GM12878 (cell line): Measurements from ENCODE around the gene MYOZ1.
A peak's percentile ranks its signal among the peaks of the same experiment; 100 is the strongest.

Experiments used
- CTCF ChIP-seq, 3 experiments: IDR thresholded peaks in 2 of 3; conservative IDR thresholded peaks in 1 of 3; 2 replicates each; pipeline ENCODE4 v1.5.1; 2011; ENCODE audit warnings: low read depth in 3 of 3, low read length in 3 of 3, mild to moderate bottlenecking in 3 of 3, control low read depth in 2 of 3, moderate library complexity in 2 of 3, inconsistent platforms in 1 of 3, mixed read lengths in 1 of 3; ENCODE audit not compliant: control insufficient read depth in 2 of 3, insufficient read depth in 1 of 3; ENCODE audit errors: extremely low read depth in 1 of 3
- TAF1 ChIP-seq: IDR thresholded peaks from 2 replicates; pipeline ENCODE4 v1.6.1; 2011; ENCODE audit warnings: mild to moderate bottlenecking, low read depth, low read length, borderline replicate concordance
- TF ChIP-seq, protein P1 (sequence below): IDR thresholded peaks from 2 replicates; pipeline ENCODE4 v1.6.1; 2012; ENCODE audit warnings: mild to moderate bottlenecking, low read depth, low read length

GRCh38 chr10:73653701-73654100 is 12.4 kb upstream of the MYOZ1 start:
- TF ChIP-seq CTCF (IDR thresholded peaks at IDR 0.05 in 2 of 3, conservative IDR thresholded peaks at IDR 0.05 in 1 of 3; ENCODE audit: control insufficient read depth in 2 of 3, extremely low read depth in 1 of 3, insufficient read depth in 1 of 3, low read depth in 3 of 3, low read length in 3 of 3) (peak; percentile 38 to 62 (median 47); a peak in 4 of 6 replicates), TAF1 (no peak)
- TF ChIP-seq, protein P1, sequence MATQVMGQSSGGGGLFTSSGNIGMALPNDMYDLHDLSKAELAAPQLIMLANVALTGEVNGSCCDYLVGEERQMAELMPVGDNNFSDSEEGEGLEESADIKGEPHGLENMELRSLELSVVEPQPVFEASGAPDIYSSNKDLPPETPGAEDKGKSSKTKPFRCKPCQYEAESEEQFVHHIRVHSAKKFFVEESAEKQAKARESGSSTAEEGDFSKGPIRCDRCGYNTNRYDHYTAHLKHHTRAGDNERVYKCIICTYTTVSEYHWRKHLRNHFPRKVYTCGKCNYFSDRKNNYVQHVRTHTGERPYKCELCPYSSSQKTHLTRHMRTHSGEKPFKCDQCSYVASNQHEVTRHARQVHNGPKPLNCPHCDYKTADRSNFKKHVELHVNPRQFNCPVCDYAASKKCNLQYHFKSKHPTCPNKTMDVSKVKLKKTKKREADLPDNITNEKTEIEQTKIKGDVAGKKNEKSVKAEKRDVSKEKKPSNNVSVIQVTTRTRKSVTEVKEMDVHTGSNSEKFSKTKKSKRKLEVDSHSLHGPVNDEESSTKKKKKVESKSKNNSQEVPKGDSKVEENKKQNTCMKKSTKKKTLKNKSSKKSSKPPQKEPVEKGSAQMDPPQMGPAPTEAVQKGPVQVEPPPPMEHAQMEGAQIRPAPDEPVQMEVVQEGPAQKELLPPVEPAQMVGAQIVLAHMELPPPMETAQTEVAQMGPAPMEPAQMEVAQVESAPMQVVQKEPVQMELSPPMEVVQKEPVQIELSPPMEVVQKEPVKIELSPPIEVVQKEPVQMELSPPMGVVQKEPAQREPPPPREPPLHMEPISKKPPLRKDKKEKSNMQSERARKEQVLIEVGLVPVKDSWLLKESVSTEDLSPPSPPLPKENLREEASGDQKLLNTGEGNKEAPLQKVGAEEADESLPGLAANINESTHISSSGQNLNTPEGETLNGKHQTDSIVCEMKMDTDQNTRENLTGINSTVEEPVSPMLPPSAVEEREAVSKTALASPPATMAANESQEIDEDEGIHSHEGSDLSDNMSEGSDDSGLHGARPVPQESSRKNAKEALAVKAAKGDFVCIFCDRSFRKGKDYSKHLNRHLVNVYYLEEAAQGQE, result no peak
